Neural cell (in vitro differentiated cells): ENCODE results near the gene RGS6. TPM values are rescaled to one million over a fixed set of nuclear protein-coding genes. Genes with fewer than 3 reads are reported as not detected.

Experiments used
- H2AFZ ChIP-seq: fragments of 200-600, 300-800 bp; sonication (generic), shearing (Covaris generic); 2 replicates; pipeline ENCODE4 v1.6.0; 2014; ENCODE audit warnings: low read depth, mild to moderate bottlenecking, antibody characterized with exemption, low read length, moderate library complexity
- H3F3A ChIP-seq: fragments of 200-600 bp; shearing (Covaris generic); 2 replicates; pipeline ENCODE4 v1.6.1; 2016; ENCODE audit warnings: mild to moderate bottlenecking, moderate library complexity, mixed read lengths, antibody characterized with exemption, low read length; ENCODE audit not compliant: insufficient read depth, poor library complexity, severe bottlenecking
- H3K27ac ChIP-seq: fragments of 200-600, 300-800 bp; sonication (generic), shearing (Covaris generic); 2 replicates; pipeline ENCODE4 v1.5.1; 2014; ENCODE audit warnings: mild to moderate bottlenecking, low read length, moderate library complexity
- H3K27me3 ChIP-seq: fragments of 300-800, 200-600 bp; sonication (generic), shearing (Covaris generic); 2 replicates; pipeline ENCODE4 v1.6.0; 2014; ENCODE audit warnings: mild to moderate bottlenecking, low read depth, low read length, moderate library complexity; ENCODE audit not compliant: insufficient read depth
- H3K36me3 ChIP-seq: fragments of 300-800, 200-600 bp; sonication (generic), shearing (Covaris generic); 2 replicates; pipeline ENCODE4 v1.5.1; 2014; ENCODE audit warnings: mild to moderate bottlenecking, antibody characterized with exemption, low read length, moderate library complexity; ENCODE audit not compliant: insufficient read depth
- H3K4me2 ChIP-seq: fragments of 300-800, 200-600 bp; sonication (generic), shearing (Covaris generic); 2 replicates; pipeline ENCODE4 v1.6.0; 2014; ENCODE audit warnings: mild to moderate bottlenecking, low read length
- H3K4me3 ChIP-seq: fragments of 300-800, 200-600 bp; sonication (generic), shearing (Covaris generic); 2 replicates; pipeline ENCODE4 v1.5.1; 2014; ENCODE audit warnings: mild to moderate bottlenecking, low read length, moderate library complexity
- H3K79me2 ChIP-seq: fragments of 200-600 bp; shearing (Covaris generic); replicated peaks from 2 replicates; pipeline ENCODE4 v1.6.0; 2014; ENCODE audit warnings: mild to moderate bottlenecking, low read length, moderate library complexity; ENCODE audit not compliant: insufficient read depth
- H3K9ac ChIP-seq: fragments of 300-800, 200-600 bp; sonication (generic), shearing (Covaris generic); 2 replicates; pipeline ENCODE4 v1.6.1; 2016; ENCODE audit warnings: mild to moderate bottlenecking, low read length, mixed read lengths
- H3K9me2 ChIP-seq: fragments of 200-600 bp; shearing (Covaris generic); 2 replicates; pipeline ENCODE4 v1.6.1; 2016; ENCODE audit warnings: mild to moderate bottlenecking, low read length, mixed read lengths; ENCODE audit not compliant: insufficient read depth
- H3K9me3 ChIP-seq: fragments of 200-600, 300-800 bp; sonication (generic), shearing (Covaris generic); 2 replicates; pipeline ENCODE4 v1.6.1; 2016; ENCODE audit warnings: mild to moderate bottlenecking, mixed run types, low read length, moderate library complexity, mixed read lengths
- H4K20me1 ChIP-seq: fragments of 200-600 bp; shearing (Covaris generic); 2 replicates; pipeline ENCODE4 v1.6.1; 2016; ENCODE audit warnings: mild to moderate bottlenecking, mixed run types; ENCODE audit not compliant: insufficient read depth
- CTCF ChIP-seq: fragments of 450-650 bp; IDR thresholded peaks from 2 replicates; pipeline ENCODE4 v1.5.1; 2014; ENCODE audit warnings: antibody characterized with exemption, mild to moderate bottlenecking, moderate library complexity; ENCODE audit not compliant: poor library complexity, severe bottlenecking
- EP300 ChIP-seq: fragments of 450-650 bp; conservative IDR thresholded peaks from 2 replicates; pipeline ENCODE4 v1.6.1; 2014; ENCODE audit warnings: antibody characterized with exemption, mild to moderate bottlenecking, moderate library complexity; ENCODE audit not compliant: poor library complexity, severe bottlenecking
- EZH2 ChIP-seq: fragments of 200-600, 300-800 bp; shearing (Covaris generic), sonication (generic); IDR thresholded peaks from 2 replicates; pipeline ENCODE4 v1.6.1; 2014; ENCODE audit warnings: antibody characterized with exemption, low read length, borderline replicate concordance, mild to moderate bottlenecking; ENCODE audit not compliant: insufficient read depth, poor library complexity, severe bottlenecking
- MXI1 ChIP-seq: fragments of 450-650 bp; conservative IDR thresholded peaks from 2 replicates; pipeline ENCODE4 v1.6.1; 2014; ENCODE audit warnings: antibody characterized with exemption, mild to moderate bottlenecking; ENCODE audit not compliant: poor library complexity, severe bottlenecking
- POLR2AphosphoS5 ChIP-seq: IDR thresholded peaks from 2 replicates; pipeline ENCODE4 v1.6.1; 2012
- RAD21 ChIP-seq: fragments of 450-650 bp; conservative IDR thresholded peaks from 2 replicates; pipeline ENCODE4 v1.6.1; 2014; ENCODE audit warnings: antibody characterized with exemption, mild to moderate bottlenecking, moderate library complexity
- REST ChIP-seq: IDR thresholded peaks from 2 replicates; pipeline ENCODE4 v1.6.1; 2012; ENCODE audit warnings: borderline replicate concordance
- SMC3 ChIP-seq: fragments of 450-650 bp; conservative IDR thresholded peaks from 2 replicates; pipeline ENCODE4 v1.6.1; 2014; ENCODE audit warnings: antibody characterized with exemption, mild to moderate bottlenecking, moderate library complexity; ENCODE audit not compliant: poor library complexity
- polyA plus RNA-seq: library from polyadenylated mRNA; depleted of rRNA; stranded (reverse); fragments of >200 nt; gene quantifications from 2 replicates; pipeline ENCODE4 v1.2.3, GENCODE V29; 2014

The RGS6 gene
- polyA plus RNA-seq, 1 donor from 2014 or later: 7.3 TPM

GRCh38 chr14:72196237-72197015 is 264.2 kb downstream of the RGS6 start:
- Histone ChIP-seq H2AFZ (no peak overlapping the region), H3K27me3 (no peaks in the 10 kb centered on the region)
- TF ChIP-seq EP300 (no peak), CTCF (no peak), MXI1 (no peak), POLR2AphosphoS5 (no peak), EZH2 (no peak), REST (no peak)

GRCh38 chr14:72201645-72202044 is 269.4 kb downstream of the RGS6 start:
- Histone ChIP-seq H4K20me1 (no peaks in the 10 kb centered on the region), H3K4me2 (no peak overlapping the region), H3F3A (no peaks in the 10 kb centered on the region), H3K9me2 (no peaks in the 10 kb centered on the region), H3K9me3 (no peaks in the 10 kb centered on the region), H3K27me3 (no peaks in the 10 kb centered on the region), H3K79me2 (no peaks in the 10 kb centered on the region), H3K4me3 (no peak overlapping the region), H3K9ac (no peak overlapping the region), H2AFZ (no peak overlapping the region), H3K36me3 (no peaks in the 10 kb centered on the region), H3K27ac (no peak overlapping the region)
- TF ChIP-seq SMC3: no peak
- no peak for TF ChIP-seq RAD21

More at GRCh38 chr14:72196237-72197015, 264.2 kb downstream of the RGS6 start:
- Histone ChIP-seq H3K4me2 (no peak overlapping the region), H4K20me1 (no peaks in the 10 kb centered on the region), H3F3A (no peaks in the 10 kb centered on the region), H3K9ac (no peak overlapping the region), H3K36me3 (no peaks in the 10 kb centered on the region), H3K27ac (no peak overlapping the region), H3K4me3 (no peak overlapping the region), H3K9me3 (no peaks in the 10 kb centered on the region), H3K79me2 (no peaks in the 10 kb centered on the region), H3K9me2 (no peaks in the 10 kb centered on the region)
